ENCODE measurements around the gene FNTB. TPM values are rescaled to one million over a fixed set of nuclear protein-coding genes. Genes with fewer than 3 reads are reported as not detected.

FNTB gene
- total RNA-seq, 4 donors from 2014 or later = 11.9 to 25.6 (median 17.6) TPM

DNA sequence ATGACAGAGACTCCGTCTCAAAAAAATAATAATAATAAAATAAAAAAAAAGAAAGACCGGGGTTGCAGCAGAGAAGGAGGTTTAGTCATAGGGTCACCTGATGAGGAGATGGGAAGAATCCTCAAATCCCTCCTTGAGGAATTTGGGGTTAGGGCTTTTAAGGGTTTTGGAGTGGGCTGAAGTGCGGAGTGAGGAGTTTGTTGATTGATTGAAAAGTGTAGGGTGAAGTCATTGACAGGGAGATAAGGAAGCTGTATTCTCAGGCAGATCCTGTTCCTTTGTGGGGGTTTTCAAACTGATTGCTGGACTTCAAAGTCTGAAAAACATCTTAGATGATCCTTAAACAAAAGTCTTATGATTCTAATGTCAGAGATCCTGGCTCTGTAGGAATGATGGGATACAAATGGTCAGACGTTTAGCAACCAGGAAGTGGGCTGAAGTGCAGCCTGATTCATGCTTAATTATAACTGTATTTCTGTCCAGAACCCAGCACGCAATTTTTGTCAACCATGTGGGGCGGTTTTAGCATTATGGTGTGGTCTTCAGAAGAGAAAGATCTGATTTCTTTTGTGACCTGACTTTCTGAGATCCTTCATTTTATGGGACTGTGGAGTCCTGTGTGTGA, 16.0 kb downstream of the FNTB start:
- no peaks in the 10 kb centered on the region for H3K4me1 ChIP-seq
- no peak for DNase-seq
- no peaks in the 10 kb centered on the region for H3K9me3 ChIP-seq
- no peak overlapping the region for H3K27ac ChIP-seq
- H3K36me3 ChIP-seq = no peaks in the 10 kb centered on the region
- TF ChIP-seq, protein P1, sequence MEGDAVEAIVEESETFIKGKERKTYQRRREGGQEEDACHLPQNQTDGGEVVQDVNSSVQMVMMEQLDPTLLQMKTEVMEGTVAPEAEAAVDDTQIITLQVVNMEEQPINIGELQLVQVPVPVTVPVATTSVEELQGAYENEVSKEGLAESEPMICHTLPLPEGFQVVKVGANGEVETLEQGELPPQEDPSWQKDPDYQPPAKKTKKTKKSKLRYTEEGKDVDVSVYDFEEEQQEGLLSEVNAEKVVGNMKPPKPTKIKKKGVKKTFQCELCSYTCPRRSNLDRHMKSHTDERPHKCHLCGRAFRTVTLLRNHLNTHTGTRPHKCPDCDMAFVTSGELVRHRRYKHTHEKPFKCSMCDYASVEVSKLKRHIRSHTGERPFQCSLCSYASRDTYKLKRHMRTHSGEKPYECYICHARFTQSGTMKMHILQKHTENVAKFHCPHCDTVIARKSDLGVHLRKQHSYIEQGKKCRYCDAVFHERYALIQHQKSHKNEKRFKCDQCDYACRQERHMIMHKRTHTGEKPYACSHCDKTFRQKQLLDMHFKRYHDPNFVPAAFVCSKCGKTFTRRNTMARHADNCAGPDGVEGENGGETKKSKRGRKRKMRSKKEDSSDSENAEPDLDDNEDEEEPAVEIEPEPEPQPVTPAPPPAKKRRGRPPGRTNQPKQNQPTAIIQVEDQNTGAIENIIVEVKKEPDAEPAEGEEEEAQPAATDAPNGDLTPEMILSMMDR (IDR thresholded peaks at IDR 0.05) = no peak
- no peak for TF ChIP-seq POLR2A (IDR thresholded peaks at IDR 0.05)
- no peaks in the 10 kb centered on the region for H3K27me3 ChIP-seq
- H3K4me3 ChIP-seq = no peak overlapping the region

DNA sequence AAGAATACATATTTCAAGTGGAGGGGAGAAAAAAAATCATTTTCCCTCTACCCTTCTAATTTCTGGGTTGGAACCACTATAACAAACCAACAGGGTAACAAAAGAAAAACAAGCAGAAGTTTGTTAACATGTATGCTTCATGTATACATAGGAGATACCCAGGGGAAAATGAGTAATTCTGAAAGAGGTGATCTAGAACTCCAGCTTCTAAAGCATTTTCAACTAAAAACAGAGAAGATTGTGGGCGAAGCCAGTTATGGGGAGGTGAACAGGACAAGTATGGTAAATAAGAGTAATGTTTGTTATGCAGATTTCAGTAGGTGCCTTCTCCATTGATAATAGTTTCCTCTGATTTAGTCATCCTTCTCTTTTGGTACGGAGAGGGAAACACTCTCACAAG, 16.7 kb downstream of the FNTB start:
- TF ChIP-seq POLR2A (IDR thresholded peaks at IDR 0.05) = no peak
- TF ChIP-seq, protein P1 (IDR thresholded peaks at IDR 0.05) = no peak

DNA sequence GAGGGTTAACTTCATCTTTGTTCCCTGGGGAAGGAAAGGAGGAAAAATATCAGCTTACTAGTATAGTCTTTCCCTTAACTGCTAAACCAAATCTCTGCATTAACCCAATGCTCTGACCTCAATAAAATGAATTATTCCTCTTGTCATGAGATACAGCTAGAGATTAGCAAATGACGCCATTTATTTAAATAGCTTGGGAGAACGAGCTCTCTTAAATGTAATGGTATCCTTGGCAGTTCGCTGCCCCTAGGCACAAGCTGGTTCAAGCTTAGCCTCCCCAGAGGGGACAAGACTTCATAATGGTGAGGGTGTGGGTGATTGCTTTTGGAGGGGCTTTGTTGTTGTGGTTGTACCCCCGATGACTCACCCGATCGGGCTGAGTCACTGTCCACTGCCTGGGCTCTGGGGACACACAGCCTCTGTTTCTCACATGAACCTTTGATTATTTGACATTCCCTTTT, 19.6 kb downstream of the FNTB start:
- H3K27ac ChIP-seq = no peak overlapping the region
- no peak overlapping the region for H3K4me3 ChIP-seq
- H3K4me1 ChIP-seq = no peaks in the 10 kb centered on the region
- H3K27me3 ChIP-seq = no peaks in the 10 kb centered on the region
- TF ChIP-seq, protein P1 (IDR thresholded peaks at IDR 0.05) = no peak
- no peak for TF ChIP-seq POLR2A (IDR thresholded peaks at IDR 0.05)
- H3K9me3 ChIP-seq = no peaks in the 10 kb centered on the region
- no peak for DNase-seq
- H3K36me3 ChIP-seq = peaks cover 0 to 5% (median 0%) of the 10 kb centered on the region in 3 donors

More for the DNA sequence above, 16.7 kb downstream of the FNTB start:
- Histone ChIP-seq H3K4me3 (no peak overlapping the region), H3K27ac (no peak overlapping the region), H3K27me3 (no peaks in the 10 kb centered on the region), H3K4me1 (no peaks in the 10 kb centered on the region), H3K9me3 (no peaks in the 10 kb centered on the region), H3K36me3 (no peaks in the 10 kb centered on the region)
- DNase-seq = no peak

DNA sequence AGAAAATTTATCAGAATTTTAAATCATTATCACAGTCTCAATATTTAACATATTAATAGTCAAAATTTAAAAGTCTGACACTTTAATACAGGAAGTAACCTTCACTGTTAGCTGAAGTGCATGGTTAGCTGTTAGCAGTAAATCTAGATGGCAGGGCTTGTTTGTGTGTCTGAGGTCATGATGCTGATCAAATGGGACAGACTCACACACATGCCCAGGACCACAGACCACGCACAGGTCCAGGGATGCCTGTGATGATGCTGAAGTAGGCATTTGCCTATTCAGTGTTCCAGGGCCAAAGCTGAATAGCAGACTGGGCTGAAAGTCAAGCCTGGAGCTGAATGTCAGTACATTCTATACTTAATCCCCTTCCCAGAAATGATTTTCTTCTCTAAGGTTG, 20.5 kb downstream of the FNTB start:
- Histone ChIP-seq H3K36me3 (peaks cover 0 to 12% (median 0%) of the 10 kb centered on the region in 3 donors), H3K9me3 (no peaks in the 10 kb centered on the region), H3K4me1 (no peaks in the 10 kb centered on the region), H3K27ac (no peak overlapping the region), H3K4me3 (no peak overlapping the region), H3K27me3 (no peaks in the 10 kb centered on the region)
- no peak for DNase-seq
- TF ChIP-seq, protein P1 (IDR thresholded peaks at IDR 0.05) = no peak
- TF ChIP-seq POLR2A (IDR thresholded peaks at IDR 0.05) = no peak

DNA sequence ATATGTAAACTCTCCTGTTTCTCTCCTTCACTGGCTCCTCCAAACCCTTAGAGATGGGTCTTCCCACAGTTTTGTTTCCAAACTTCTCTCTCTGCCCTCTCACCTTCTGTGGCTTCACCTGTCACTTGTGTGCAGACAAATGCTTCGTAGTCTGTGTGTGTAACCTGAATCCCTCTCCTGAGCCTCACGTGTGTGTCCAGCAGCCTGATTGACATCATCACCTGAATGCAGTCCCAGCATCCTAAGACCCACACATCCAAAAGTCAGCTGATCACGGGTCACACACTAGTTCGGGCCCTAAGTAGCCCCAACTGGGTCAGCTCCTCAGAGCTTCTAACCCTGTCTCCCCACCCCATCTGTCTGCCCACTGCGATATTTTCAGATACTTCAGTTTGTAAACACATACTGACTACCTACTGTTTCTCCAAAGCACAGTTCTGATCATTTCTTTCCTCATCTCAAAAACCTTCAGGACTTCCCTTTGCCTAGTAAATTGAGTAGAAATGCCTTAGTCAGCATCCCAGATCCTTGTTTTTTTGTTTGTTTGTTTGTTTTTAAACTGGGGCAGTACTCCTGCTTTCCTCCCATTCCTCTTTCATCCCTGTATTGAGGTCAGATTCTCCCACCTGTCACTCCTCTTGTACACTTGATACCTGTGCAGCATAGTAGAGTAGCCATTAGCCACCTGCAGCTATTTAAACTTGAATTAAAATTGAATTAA, 23.7 kb downstream of the FNTB start:
- Histone ChIP-seq H3K9me3 (no peaks in the 10 kb centered on the region), H3K4me3 (no peak overlapping the region), H3K4me1 (no peaks in the 10 kb centered on the region), H3K27me3 (no peaks in the 10 kb centered on the region), H3K36me3 (peaks cover 0 to 28% (median 0%) of the 10 kb centered on the region in 3 donors), H3K27ac (no peak overlapping the region)
- no peak for DNase-seq
- TF ChIP-seq, protein P1 (IDR thresholded peaks at IDR 0.05) = no peak
- no peak for TF ChIP-seq POLR2A (IDR thresholded peaks at IDR 0.05)
